DOHH2 (cell line): Measurements from ENCODE around the gene MSMB.
"Not testable (repeated sequence)": the region's sequence is repeated elsewhere in the genome, so short reads cannot be mapped to it uniquely, and the experiment has no call there.

Experiments
- CTCF ChIP-seq: fragments of 200-600 bp; sonication (generic); IDR thresholded peaks from one replicate; pipeline ENCODE4 v1.5.1; 2014; ENCODE audit warnings: antibody characterized with exemption, mild to moderate bottlenecking, low read depth, low read length; ENCODE audit not compliant: poor library complexity, severe bottlenecking
- EZH2phosphoT487 ChIP-seq: fragments of 200-600 bp; sonication (generic); IDR thresholded peaks from 2 replicates; pipeline ENCODE4 v1.6.1; 2017; ENCODE audit warnings: borderline replicate concordance, mild to moderate bottlenecking, antibody characterized with exemption, low read length, moderate library complexity, mixed read lengths

- TF ChIP-seq CTCF, EZH2phosphoT487: not testable (repeated sequence)
Measured at GRCh38 chr10:46057927-46058326, 11.9 kb upstream of the MSMB start.
